ENCODE data around the gene HDAC9.

The HDAC9 gene

DNA sequence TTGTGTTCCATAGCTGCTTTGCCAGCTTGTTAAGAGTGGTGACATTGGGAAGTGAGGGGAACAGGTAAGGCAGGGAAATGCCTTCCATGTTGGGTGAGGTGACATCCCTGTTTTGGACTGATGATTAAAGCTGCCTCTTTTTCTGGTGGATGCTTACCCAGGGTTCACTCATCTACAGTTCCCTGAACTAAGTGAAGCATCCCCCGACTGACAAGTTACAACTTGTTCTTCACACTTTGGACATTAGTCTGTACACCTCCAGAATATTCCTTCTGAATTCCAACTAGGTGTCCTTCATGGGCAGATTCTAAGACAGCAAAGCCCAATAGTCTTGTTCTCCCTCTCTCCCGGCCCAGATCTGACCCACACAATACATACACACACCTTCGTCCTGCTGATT lies 63.4 kb downstream of the HDAC9 start:
- no peak for DNase-seq

- no peak for DNase-seq
Observed at GRCh38 chr7:18559756-18560155, 64.2 kb downstream of the HDAC9 start.

GRCh38 chr7:18564779-18565178 lies 69.2 kb downstream of the HDAC9 start:
- DNase-seq = no peak

DNA sequence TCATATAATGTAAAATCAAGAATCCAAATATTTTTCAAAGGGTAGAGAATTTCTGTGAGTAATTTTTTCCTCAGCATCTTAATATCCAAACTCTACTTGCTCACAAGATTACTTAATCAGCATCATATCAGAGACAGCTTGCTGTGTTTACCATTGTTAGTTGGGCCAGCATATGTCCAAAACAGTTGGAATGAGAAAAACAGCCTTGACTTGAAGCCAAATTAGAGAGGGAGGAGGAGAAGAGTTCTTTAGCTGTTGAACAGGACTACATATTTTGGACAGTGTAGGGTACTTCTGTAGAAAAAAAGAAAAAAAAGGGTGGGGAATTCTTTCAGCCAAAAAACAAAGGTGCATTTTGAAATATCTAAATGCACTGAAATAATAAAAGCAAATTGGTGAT lies 69.8 kb downstream of the HDAC9 start:
- DNase-seq = no peak

GRCh38 chr7:18566205-18566604 lies 70.7 kb downstream of the HDAC9 start:
- DNase-seq = no peak

DNA sequence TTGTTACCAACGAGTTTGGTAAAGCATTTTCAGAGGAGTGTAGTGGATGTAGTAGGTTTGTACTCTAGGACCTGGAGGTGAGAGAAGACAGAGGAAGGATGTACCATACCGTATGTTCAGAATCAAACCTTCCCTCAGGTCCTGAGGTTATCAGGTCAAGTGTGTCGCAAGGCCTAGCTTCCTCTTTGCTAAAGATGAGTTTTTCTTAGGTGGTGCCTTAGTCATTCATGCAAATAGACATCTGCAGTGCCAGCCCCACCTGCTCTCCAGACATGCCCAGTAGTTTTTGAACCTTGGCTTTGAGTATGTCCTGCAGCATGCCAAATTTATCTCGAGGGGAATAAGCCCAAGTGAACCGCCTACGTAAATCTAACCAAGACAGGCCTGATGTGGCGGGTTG lies 71.3 kb downstream of the HDAC9 start:
- DNase-seq = no peak

GRCh38 chr7:18570441-18570840 lies 74.9 kb downstream of the HDAC9 start:
- no peak for DNase-seq

GRCh38 chr7:18570890-18571478 lies 75.4 kb downstream of the HDAC9 start:
- DNase-seq = no peak

DNA sequence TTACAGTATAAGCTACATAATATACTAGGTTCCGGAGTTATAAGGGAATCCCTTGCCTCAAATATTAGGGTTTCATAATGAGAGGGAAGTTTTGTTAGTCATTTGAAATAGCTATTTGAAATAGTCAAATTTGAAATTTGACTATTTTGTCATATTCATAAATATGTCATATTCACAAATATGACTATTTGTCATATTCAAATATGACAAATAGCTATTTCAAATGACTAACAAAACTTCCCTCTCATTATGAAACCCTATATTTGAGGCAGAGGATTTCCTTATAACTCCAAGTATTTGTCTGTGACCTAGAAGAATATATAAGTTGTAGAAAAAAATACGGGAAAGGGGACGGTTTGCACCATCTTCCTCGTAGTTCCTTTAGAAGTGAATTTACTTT lies 76.6 kb downstream of the HDAC9 start:
- DNase-seq = no peak

- no peak for DNase-seq
Observed at GRCh38 chr7:18572885-18573284, 77.3 kb downstream of the HDAC9 start.

DNA sequence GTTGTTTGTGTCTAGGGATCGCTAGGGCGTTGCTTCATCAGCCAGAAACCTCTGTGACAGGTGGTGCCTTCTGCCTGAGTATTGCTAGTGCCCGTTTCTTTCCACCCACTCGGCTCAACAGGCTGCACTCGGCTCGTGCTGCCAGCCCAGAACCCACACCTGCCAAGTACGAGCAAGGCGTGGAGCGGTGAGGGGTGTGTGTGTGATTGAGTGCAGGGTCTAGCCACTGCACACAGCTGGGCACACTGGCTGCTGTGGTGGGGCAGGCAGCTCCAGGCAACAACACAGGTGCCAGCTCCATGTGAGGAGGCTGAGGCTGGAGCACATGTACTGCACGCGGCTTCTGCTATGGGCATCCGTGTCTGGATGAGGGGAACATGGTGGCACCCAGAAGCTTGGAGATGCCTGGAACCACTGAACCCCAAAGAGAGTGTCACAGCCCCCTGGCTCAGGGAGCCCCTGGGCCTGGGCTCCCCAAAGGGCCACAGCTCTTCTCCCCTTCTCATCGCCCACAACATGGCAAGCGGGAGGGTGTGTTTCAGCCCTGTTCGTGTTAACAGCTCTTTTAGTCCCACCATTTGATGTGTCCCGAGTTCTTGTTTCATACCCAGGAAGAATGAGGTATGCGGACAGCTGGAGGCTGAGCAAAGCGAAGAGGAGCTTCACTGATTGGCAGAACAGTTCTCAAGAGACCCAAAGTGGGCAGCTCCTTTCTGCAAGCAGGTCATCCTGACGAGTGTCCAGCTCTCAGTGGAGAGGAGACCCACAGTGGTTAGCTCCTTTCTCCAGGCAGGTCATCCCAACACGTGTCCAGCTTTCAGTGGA lies 78.1 kb downstream of the HDAC9 start:
- no peak for DNase-seq

GRCh38 chr7:18574235-18574540 lies 78.6 kb downstream of the HDAC9 start:
- DNase-seq = no peak

- no peak for DNase-seq
Observed at GRCh38 chr7:18574676-18575075, 79.1 kb downstream of the HDAC9 start.

DNA sequence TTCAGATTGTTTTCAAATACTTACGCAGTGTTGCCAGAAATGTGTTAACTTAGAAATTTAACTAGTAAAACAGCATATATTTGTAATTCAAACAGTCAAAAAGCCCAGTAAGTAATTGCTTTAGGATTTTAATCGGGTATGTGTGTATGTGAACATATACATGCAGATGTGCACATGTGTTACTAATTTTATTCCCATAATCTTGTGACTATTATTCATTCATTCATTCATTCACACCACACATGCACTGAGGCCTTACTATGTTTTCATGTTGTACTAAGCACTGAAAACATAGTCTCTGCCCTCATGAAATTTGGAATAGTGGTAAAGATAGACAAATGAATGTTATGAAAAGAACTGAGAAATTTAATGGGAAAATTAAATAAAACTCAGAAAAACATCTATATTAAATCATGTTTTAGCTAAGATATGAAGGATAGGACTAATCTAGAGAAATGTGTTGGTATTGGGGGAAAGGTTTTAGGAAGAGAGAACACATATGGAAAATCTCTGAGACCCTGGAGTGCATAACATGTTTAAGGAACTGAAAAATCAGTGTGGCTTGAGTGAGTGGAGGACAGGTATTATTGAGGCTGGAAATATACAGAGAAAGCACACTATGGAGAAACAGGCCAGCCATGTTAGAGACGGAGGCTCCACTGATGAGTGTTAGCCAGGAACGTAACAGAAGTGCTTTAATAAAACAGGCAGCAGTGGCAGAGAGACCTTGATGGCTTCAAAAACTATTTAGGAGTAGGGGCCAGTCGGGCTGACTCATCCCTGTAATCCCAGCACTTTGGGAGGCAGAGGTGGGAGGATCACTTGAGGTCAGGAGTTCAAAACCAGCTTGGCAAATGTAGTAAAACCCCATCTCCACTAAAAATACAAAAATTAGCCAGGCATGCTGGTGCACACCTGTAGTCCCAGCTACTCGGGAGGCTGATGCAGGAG lies 80.3 kb downstream of the HDAC9 start:
- no peak for DNase-seq

DNA sequence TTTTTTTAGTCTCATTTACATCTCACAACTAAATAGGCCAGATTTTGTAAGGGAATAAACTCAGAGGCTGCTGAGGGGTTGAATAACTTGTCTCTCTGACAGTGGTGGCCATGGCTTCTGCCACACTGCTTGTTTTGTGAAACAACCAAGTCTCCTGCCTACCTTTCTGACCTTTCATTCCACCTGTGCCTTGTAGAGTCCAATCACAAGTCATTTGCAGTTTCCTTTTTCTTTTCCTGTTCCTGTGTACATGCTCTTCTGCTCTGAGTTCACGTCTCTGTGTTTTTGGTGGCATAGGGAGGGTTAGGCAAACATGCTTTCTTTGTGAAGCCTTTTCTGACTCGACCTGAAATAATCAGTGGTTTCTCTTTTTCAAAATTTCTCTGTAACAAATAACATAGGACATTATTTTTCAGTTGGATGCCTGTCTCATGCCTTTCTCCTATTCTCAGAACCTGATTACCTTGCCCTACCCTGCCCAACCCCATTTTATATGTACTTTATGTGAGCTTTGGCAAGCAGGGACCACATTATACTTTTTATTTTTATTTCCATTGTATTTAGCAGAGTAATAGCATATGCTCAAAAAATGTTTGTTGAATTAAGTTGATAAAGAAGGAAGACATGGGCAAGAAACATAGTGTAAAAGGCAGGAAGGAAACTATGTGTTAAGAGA lies 81.7 kb downstream of the HDAC9 start:
- DNase-seq = no peak

DNA sequence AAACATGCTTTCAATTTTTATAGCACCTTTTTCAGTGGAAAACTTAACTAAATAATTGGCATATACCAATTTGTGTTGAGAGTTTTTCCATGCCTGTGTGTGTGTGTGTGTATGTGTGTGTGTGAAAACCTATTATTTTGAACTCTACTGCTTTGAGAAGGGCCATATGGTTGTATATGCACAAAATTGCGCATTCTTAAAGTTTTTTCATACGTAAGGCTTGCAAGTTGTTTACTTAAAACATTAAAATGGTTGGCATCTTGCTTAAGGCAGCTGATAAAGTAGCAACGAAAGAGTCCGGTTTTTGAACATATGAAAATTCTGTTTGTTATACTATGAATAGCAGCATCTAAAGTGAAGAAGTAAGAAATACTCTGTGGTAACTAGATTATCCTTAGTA lies 84.1 kb downstream of the HDAC9 start:
- no peak for DNase-seq

- DNase-seq = no peak
Observed at GRCh38 chr7:18580950-18581349, 85.4 kb downstream of the HDAC9 start.

GRCh38 chr7:18583305-18583704 lies 87.8 kb downstream of the HDAC9 start:
- no peak for DNase-seq

- no peak for DNase-seq
Observed at GRCh38 chr7:18590241-18590640, 94.7 kb downstream of the HDAC9 start.

DNA sequence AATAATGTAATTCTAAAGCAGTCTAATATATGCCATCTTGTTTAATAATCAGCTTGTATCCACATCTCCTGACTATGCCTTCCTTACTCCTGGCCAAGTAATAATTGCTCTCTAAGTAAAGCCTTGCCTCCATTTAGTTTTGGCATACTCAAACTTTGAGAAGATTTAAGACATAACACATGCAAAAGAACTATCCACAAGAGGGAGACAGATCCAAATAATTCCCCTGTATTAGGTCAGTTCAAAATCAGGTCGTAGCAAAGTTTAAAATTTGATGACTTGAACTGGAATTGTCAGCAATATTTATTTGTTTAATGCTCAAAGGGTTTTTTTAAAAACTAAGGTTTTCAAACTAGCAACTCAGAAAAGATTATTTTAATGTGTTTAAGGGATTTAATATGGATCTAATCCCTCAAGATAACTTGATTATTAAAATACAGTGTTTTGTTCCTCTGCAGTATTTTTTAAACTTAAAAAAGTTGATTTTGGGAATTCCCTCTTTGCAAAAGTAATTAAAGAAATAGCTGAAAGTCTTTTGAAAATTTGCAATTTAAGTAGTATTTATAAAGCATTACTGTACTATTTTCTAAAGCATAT lies 95.3 kb downstream of the HDAC9 start:
- DNase-seq = no peak

GRCh38 chr7:18593602-18594279 lies 98.2 kb downstream of the HDAC9 start:
- DNase-seq = no peak

DNA sequence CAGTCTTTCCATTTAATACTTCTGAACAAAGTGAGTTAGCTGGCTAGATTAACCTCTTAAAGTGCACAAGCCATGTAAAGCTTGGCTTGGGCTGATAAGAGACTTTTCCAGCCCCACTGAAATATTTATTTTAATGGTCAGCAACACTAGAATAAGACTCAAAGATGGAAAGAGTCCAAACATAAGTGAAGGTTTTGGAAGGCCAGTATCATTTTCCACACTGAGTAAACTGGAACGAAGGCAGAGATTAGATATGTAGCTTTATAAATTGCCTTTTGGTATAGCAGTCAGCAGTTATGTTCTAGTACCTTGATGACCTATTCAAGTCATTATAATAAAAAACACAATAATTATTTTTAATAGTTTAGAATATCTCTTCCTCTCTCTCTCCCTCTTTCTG lies 102.2 kb downstream of the HDAC9 start:
- no peak for DNase-seq
